C4-2B (cell line): Measurements from ENCODE around the gene SIPA1.

Experiments
- CTCF ChIP-seq: fragments of 450-650 bp; conservative IDR thresholded peaks from 2 replicates; pipeline ENCODE4 v1.5.1; 2017; ENCODE audit warnings: mild to moderate bottlenecking
- ZFX ChIP-seq: fragments of 450-650 bp; IDR thresholded peaks from 2 replicates; pipeline ENCODE4 v1.6.1; 2017

GRCh38 chr11:65655570-65656332, 17.9 kb downstream of the SIPA1 start:
- TF ChIP-seq CTCF, result no peak
- no peak for TF ChIP-seq ZFX
